Transverse colon (tissue), 4 donors: ENCODE results near the gene LGR6.

ENCODE experiments used
- POLR2A ChIP-seq: fragments of 450-650 bp; IDR thresholded peaks from one replicate; pipeline ENCODE4 v1.6.1; 2016; ENCODE audit warnings: antibody characterized with exemption, mild to moderate bottlenecking, moderate library complexity
- POLR2AphosphoS5 ChIP-seq, 3 donors: sonication (generic); formaldehyde crosslinking; IDR thresholded peaks; one replicate each; pipeline ENCODE4 v1.6.1; 2016; ENCODE audit warnings: antibody characterized with exemption in 3 of 3
- TF ChIP-seq, protein P1 (sequence below), 5 experiments: fragments of 200-600 bp in 3 of 5; fragments of 450-650 bp in 2 of 5; sonication (generic) in 3 of 5; IDR thresholded peaks; 1 replicate in 2 of 5; 2 replicates in 3 of 5; pipeline ENCODE4 v1.5.1; 2016 to 2017; ENCODE audit warnings: antibody characterized with exemption in 5 of 5, inconsistent platforms in 3 of 5, mild to moderate bottlenecking in 2 of 5, moderate library complexity in 1 of 5

DNA sequence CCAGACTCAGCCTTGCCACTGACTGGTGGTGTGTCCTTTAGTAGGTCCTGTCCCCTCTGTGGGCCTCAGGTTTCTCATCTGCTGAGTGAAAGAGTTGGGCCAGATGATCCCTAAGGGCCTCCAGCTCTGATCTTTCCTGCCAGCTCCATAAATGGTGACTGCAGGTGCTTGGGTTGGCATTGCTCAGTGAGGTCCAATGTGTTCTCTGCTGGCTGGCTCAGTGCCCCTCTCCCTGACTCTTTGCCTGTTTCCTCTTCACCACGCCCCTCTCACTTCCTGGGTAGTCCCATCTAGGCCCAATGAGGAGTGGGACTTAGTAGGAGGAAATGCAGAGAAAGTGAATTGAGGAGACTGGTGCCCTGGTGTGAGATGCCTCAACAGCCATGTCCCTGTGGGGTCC, 111.6 kb downstream of the LGR6 start:
- TF ChIP-seq, protein P1, sequence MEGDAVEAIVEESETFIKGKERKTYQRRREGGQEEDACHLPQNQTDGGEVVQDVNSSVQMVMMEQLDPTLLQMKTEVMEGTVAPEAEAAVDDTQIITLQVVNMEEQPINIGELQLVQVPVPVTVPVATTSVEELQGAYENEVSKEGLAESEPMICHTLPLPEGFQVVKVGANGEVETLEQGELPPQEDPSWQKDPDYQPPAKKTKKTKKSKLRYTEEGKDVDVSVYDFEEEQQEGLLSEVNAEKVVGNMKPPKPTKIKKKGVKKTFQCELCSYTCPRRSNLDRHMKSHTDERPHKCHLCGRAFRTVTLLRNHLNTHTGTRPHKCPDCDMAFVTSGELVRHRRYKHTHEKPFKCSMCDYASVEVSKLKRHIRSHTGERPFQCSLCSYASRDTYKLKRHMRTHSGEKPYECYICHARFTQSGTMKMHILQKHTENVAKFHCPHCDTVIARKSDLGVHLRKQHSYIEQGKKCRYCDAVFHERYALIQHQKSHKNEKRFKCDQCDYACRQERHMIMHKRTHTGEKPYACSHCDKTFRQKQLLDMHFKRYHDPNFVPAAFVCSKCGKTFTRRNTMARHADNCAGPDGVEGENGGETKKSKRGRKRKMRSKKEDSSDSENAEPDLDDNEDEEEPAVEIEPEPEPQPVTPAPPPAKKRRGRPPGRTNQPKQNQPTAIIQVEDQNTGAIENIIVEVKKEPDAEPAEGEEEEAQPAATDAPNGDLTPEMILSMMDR (IDR thresholded peaks at IDR 0.05): no peak
- TF ChIP-seq POLR2A (no peak), POLR2AphosphoS5 (IDR thresholded peaks at IDR 0.05) (no peak)
